IMR-90 (cell line): ENCODE results near the gene GCK. TPM values are rescaled to one million over a fixed set of nuclear protein-coding genes. Genes with fewer than 3 reads are reported as not detected.

Source experiments
- ATAC-seq: fragments of 200-7000 bp; cut with Tn5 transposase; 2 replicates; pipeline ENCODE4 v1.9.1; 2020; ENCODE audit warnings: low read depth, mild to moderate bottlenecking, moderate library complexity
- BruUV-seq: library from RNA; stranded (reverse); fragments of 400-500 nt; replicated peaks from 2 replicates; lab custom pipeline; 2021; lab: Mats Ljungman, UMichigan
- CTCF ChIA-PET: fragments of 300-600 bp; formaldehyde crosslinking; extraction: SDS; loops from one replicate; lab custom pipeline; 2021; ENCODE audit warnings: antibody characterized with exemption; lab: Yijun Ruan, JAX
- POLR2A ChIA-PET: fragments of 300-600 bp; sonication (Branson Sonifier 250); formaldehyde crosslinking; loops from one replicate; lab custom pipeline; 2022; ENCODE audit warnings: antibody characterized with exemption; ENCODE audit not compliant: unreplicated experiment; lab: Charles Lee
- DNase-seq: peaks from one replicate; pipeline ENCODE4 v3.0.0; 2013
- H2AFZ ChIP-seq: replicated peaks from 2 replicates; pipeline ENCODE3; 2013; ENCODE audit warnings: low read length, mild to moderate bottlenecking; ENCODE audit not compliant: poor library complexity
- H2AK5ac ChIP-seq: 2 replicates; pipeline ENCODE4 v1.6.1; 2013; ENCODE audit warnings: low read depth, low read length, inconsistent platforms
- H2AK9ac ChIP-seq: replicated peaks from 2 replicates; pipeline ENCODE3; 2013; ENCODE audit warnings: mild to moderate bottlenecking, low read depth, low read length, moderate library complexity; ENCODE audit not compliant: poor library complexity
- H2BK120ac ChIP-seq: 2 replicates; pipeline ENCODE4 v1.6.1; 2013; ENCODE audit warnings: low read depth, low read length, inconsistent platforms
- H2BK15ac ChIP-seq: 3 replicates; pipeline ENCODE4 v1.6.1; 2013; ENCODE audit warnings: low read depth, low read length, inconsistent platforms
- H2BK20ac ChIP-seq: 2 replicates; pipeline ENCODE4 v1.6.1; 2013; ENCODE audit warnings: low read depth, mild to moderate bottlenecking, inconsistent platforms, low read length, moderate library complexity
- H2BK5ac ChIP-seq: 2 replicates; pipeline ENCODE4 v1.6.1; 2013; ENCODE audit warnings: mild to moderate bottlenecking, low read depth, low read length, inconsistent platforms; ENCODE audit not compliant: poor library complexity, severe bottlenecking
- H3K14ac ChIP-seq: replicated peaks from 2 replicates; pipeline ENCODE4 v1.6.1; 2013; ENCODE audit warnings: low read depth, low read length, inconsistent platforms
- H3K18ac ChIP-seq: 2 replicates; pipeline ENCODE4 v1.6.1; 2013; ENCODE audit warnings: low read depth, low read length, control low read depth
- H3K23ac ChIP-seq: 2 replicates; pipeline ENCODE4 v1.6.1; 2013; ENCODE audit warnings: low read depth, low read length, inconsistent platforms
- H3K27ac ChIP-seq: 2 replicates; pipeline ENCODE4 v1.5.1; 2013; ENCODE audit warnings: mild to moderate bottlenecking, control low read depth, low read length; ENCODE audit not compliant: insufficient read depth
- H3K27me3 ChIP-seq: 2 replicates; pipeline ENCODE4 v1.6.1; 2013; ENCODE audit warnings: low read length; ENCODE audit not compliant: control insufficient read depth, insufficient read depth
- H3K36me3 ChIP-seq: 2 replicates; pipeline ENCODE4 v1.6.1; 2013; ENCODE audit warnings: low read length, mixed read lengths; ENCODE audit not compliant: control insufficient read depth, insufficient read depth
- H3K4ac ChIP-seq: 2 replicates; pipeline ENCODE4 v1.6.1; 2013; ENCODE audit warnings: low read depth, low read length, inconsistent platforms
- H3K4me1 ChIP-seq: 2 replicates; pipeline ENCODE4 v1.6.1; 2013; ENCODE audit warnings: low read length, mixed read lengths; ENCODE audit not compliant: control insufficient read depth, insufficient read depth
- H3K4me2 ChIP-seq: 2 replicates; pipeline ENCODE4 v1.6.1; 2013; ENCODE audit warnings: low read depth, mild to moderate bottlenecking, control low read depth, low read length, moderate library complexity
- H3K4me3 ChIP-seq: 2 replicates; pipeline ENCODE4 v1.5.1; 2013; ENCODE audit warnings: low read depth, mild to moderate bottlenecking, control low read depth, low read length, moderate library complexity; ENCODE audit not compliant: insufficient read depth
- H3K56ac ChIP-seq: 2 replicates; pipeline ENCODE4 v1.6.1; 2013; ENCODE audit warnings: low read length, inconsistent platforms; ENCODE audit not compliant: insufficient read depth; ENCODE audit errors: extremely low read depth
- H3K79me1 ChIP-seq, 2 experiments: 2 replicates each; pipeline ENCODE4 v1.6.1; 2013; ENCODE audit warnings: low read length in 2 of 2, inconsistent platforms in 1 of 2, low read depth in 1 of 2
- H3K9ac ChIP-seq: 2 replicates; pipeline ENCODE4 v1.6.1; 2013; ENCODE audit warnings: low read depth, low read length, control low read depth
- H3K9me1 ChIP-seq: 2 replicates; pipeline ENCODE4 v1.6.1; 2013; ENCODE audit warnings: low read length, inconsistent platforms; ENCODE audit not compliant: insufficient read depth
- H3K9me3 ChIP-seq: 2 replicates; pipeline ENCODE4 v1.6.1; 2013; ENCODE audit warnings: low read length; ENCODE audit not compliant: control insufficient read depth, insufficient read depth
- H4K20me1 ChIP-seq: 2 replicates; pipeline ENCODE4 v1.6.1; 2013; ENCODE audit warnings: low read length, inconsistent platforms; ENCODE audit not compliant: insufficient read depth
- H4K5ac ChIP-seq: 2 replicates; pipeline ENCODE4 v1.6.1; 2013; ENCODE audit warnings: mild to moderate bottlenecking, low read depth, low read length, control low read depth
- H4K8ac ChIP-seq, 2 experiments: 2 replicates each; pipeline ENCODE4 v1.6.1; 2013; ENCODE audit warnings: low read depth in 2 of 2, low read length in 2 of 2, control low read depth in 1 of 2, inconsistent platforms in 1 of 2
- H4K91ac ChIP-seq: 2 replicates; pipeline ENCODE4 v1.6.1; 2013; ENCODE audit warnings: low read depth, low read length, inconsistent platforms; ENCODE audit not compliant: insufficient read depth
- BHLHE40 ChIP-seq: fragments of 150-350 bp; IDR thresholded peaks from 2 replicates; pipeline ENCODE4 v1.6.1; 2016; ENCODE audit warnings: mild to moderate bottlenecking, low read depth, low read length
- CEBPB ChIP-seq: IDR thresholded peaks from 2 replicates; pipeline ENCODE4 v1.6.1; 2012; ENCODE audit warnings: low read depth, low read length, improper control_type of control experiment
- CHD1 ChIP-seq: IDR thresholded peaks from 2 replicates; pipeline ENCODE4 v1.6.1; 2012; ENCODE audit warnings: low read depth, low read length, improper control_type of control experiment
- CTCF ChIP-seq: conservative IDR thresholded peaks from 2 replicates; pipeline ENCODE4 v1.5.1; 2012; ENCODE audit warnings: mild to moderate bottlenecking, low read depth, low read length, improper control_type of control experiment
- ELK1 ChIP-seq: fragments of 150-350 bp; IDR thresholded peaks from 2 replicates; pipeline ENCODE4 v1.6.1; 2016; ENCODE audit warnings: low read depth, mild to moderate bottlenecking, low read length, moderate library complexity, borderline replicate concordance
- FOS ChIP-seq: fragments of 150-350 bp; IDR thresholded peaks from 2 replicates; pipeline ENCODE4 v1.6.1; 2016; ENCODE audit warnings: low read depth, low read length
- MAFK ChIP-seq: IDR thresholded peaks from 2 replicates; pipeline ENCODE4 v1.6.1; 2012; ENCODE audit warnings: low read depth, low read length, improper control_type of control experiment
- MAZ ChIP-seq: IDR thresholded peaks from 2 replicates; pipeline ENCODE4 v1.6.1; 2012; ENCODE audit warnings: low read depth, mild to moderate bottlenecking, low read length, improper control_type of control experiment, moderate library complexity, borderline replicate concordance
- MXI1 ChIP-seq: IDR thresholded peaks from 2 replicates; pipeline ENCODE4 v1.6.1; 2012; ENCODE audit warnings: low read depth, mild to moderate bottlenecking, low read length, moderate library complexity, borderline replicate concordance
- NFE2L2 ChIP-seq: fragments of 150-350 bp; IDR thresholded peaks from 2 replicates; pipeline ENCODE4 v1.6.1; 2016; ENCODE audit warnings: low read depth, mild to moderate bottlenecking, low read length
- POLR2A ChIP-seq: IDR thresholded peaks from 2 replicates; pipeline ENCODE4 v1.6.1; 2012; ENCODE audit warnings: mild to moderate bottlenecking, low read depth, low read length
- RAD21 ChIP-seq: IDR thresholded peaks from 2 replicates; pipeline ENCODE4 v1.6.1; 2012; ENCODE audit warnings: low read length, improper control_type of control experiment
- RCOR1 ChIP-seq: IDR thresholded peaks from 2 replicates; pipeline ENCODE4 v1.6.1; 2012; ENCODE audit warnings: mild to moderate bottlenecking, low read length, improper control_type of control experiment; ENCODE audit not compliant: insufficient replicate concordance
- RFX5 ChIP-seq: IDR thresholded peaks from 2 replicates; pipeline ENCODE4 v1.8.0; 2012; ENCODE audit warnings: low read depth, mild to moderate bottlenecking, low read length, moderate library complexity
- SMC3 ChIP-seq: fragments of 150-350 bp; IDR thresholded peaks from 2 replicates; pipeline ENCODE4 v1.6.1; 2016; ENCODE audit warnings: low read depth, mild to moderate bottlenecking, antibody characterized with exemption, low read length, moderate library complexity
- USF2 ChIP-seq: fragments of 150-350 bp; IDR thresholded peaks from 2 replicates; pipeline ENCODE4 v1.6.1; 2017; ENCODE audit warnings: mild to moderate bottlenecking, antibody characterized with exemption, low read length, low read depth
- WGBS, 2 experiments: methylation state at CpG; one replicate each; pipeline versions ENCODE4 v1.1.5 to v1.1.7; 2013; ENCODE audit warnings: missing lambda C conversion rate in 2 of 2; ENCODE audit not compliant: insufficient read length in 1 of 2; ENCODE audit errors: extremely low coverage in 2 of 2; 5-methylcytosine and 5-hydroxymethylcytosine counted together
- dilution Hi-C: fragments of 300-500 bp; cut with HindIII; formaldehyde crosslinking; loops from one replicate; pipeline ENCODE4 v1.14.3; 2018; ENCODE audit warnings: low sequenced_read_pairs; ENCODE audit not compliant: unreplicated experiment
- in situ Hi-C: fragments of 300-500 bp; cut with MboI; formaldehyde crosslinking; loops from 3 replicates; pipeline ENCODE4 v1.14.3; 2019; ENCODE audit warnings: low sequenced_read_pairs, inconsistent platforms, mixed read lengths
- intact Hi-C: fragments of 100-400 bp; cut with micrococcal nuclease; formaldehyde crosslinking; loops from 2 replicates; pipeline ENCODE4 v1.10.0; 2022
- polyA plus RNA-seq, 3 experiments: library from polyadenylated mRNA; depleted of rRNA; stranded (reverse); fragments of >200 nt; gene quantifications; 2 replicates each; pipeline ENCODE4 v1.2.3, GENCODE V29; 2012; ENCODE audit warnings: low replicate concordance in 1 of 3
- total RNA-seq: library from RNA; depleted of rRNA; stranded (reverse); fragments of >200 nt; gene quantifications from 2 replicates; pipeline ENCODE4 v1.2.3, GENCODE V29; 2012

The GCK gene
- total and polyA plus RNA-seq, 2 of the 4 experiments (the other 2 are of a cell fraction): 0.14 to 0.18 TPM

GRCh38 chr7:44176486-44176885 lies 12.8 kb downstream of the GCK start:
- Histone ChIP-seq H3K36me3 (no peaks in the 10 kb centered on the region), H4K5ac (no peak overlapping the region), H3K23ac (no peak overlapping the region), H3K9ac (no peak overlapping the region), H4K8ac (no peak overlapping the region), H2BK120ac (no peak overlapping the region), H4K91ac (no peak overlapping the region), H2BK15ac (no peak overlapping the region), H3K56ac (no peak overlapping the region), H2AFZ (no peak overlapping the region), H3K4me3 (no peak overlapping the region), H3K9me1 (no peaks in the 10 kb centered on the region), H4K20me1 (no peaks in the 10 kb centered on the region), H2AK5ac (no peak overlapping the region), H3K14ac (no peak overlapping the region), H3K27ac (no peak overlapping the region), H3K4me2 (no peak overlapping the region), H2AK9ac (no peak overlapping the region), H3K27me3 (peaks cover 40% of the 10 kb centered on the region), H3K9me3 (peaks cover 3% of the 10 kb centered on the region; the same call in 1 of the 2 replicates), H2BK5ac (no peak overlapping the region), H3K79me1 (no peaks in the 10 kb centered on the region), H3K4me1 (peaks cover 5% of the 10 kb centered on the region), H3K4ac (no peak overlapping the region), H2BK20ac (no peak overlapping the region), H3K18ac (no peak overlapping the region)
- TF ChIP-seq BHLHE40: no peak
- TF ChIP-seq CEBPB: no peak
- no peak for TF ChIP-seq POLR2A
- no peak for TF ChIP-seq MXI1
- no peak for TF ChIP-seq ELK1
- TF ChIP-seq RCOR1: no peak
- no peak for TF ChIP-seq FOS
- TF ChIP-seq CHD1: no peak
- no peak for TF ChIP-seq CTCF
- no peak for TF ChIP-seq RFX5
- TF ChIP-seq NFE2L2: no peak
- no peak for TF ChIP-seq MAZ
- TF ChIP-seq USF2: no peak
- no peak for TF ChIP-seq MAFK
- TF ChIP-seq RAD21: no peak
- no peak for TF ChIP-seq SMC3
- BruUV-seq: no TSS peak
- WGBS, 2 experiments: 83% methylated on average over 4 of the region's 7 CpGs; no CpG with 5 or more reads in 1 of the 2 experiments
- ChIA-PET CTCF (no interaction called here), POLR2A (no interaction called here)
- DNase-seq (no peak), ATAC-seq (no peak)
- dilution Hi-C loops: no loop called here
- intact Hi-C loops: no loop called here
- in situ Hi-C loops: no loop called here
